Measurements from ENCODE around the gene RGS17. TPM values are rescaled to one million over a fixed set of nuclear protein-coding genes. Genes with fewer than 3 reads are reported as not detected.

Gene RGS17
- total RNA-seq, 3 donors from 2014 or later: 0.29 to 1.8 (median 0.66) TPM

- Histone ChIP-seq H3K4me3 (no peak overlapping the region), H3K27me3 (no peaks in the 10 kb centered on the region), H3K4me1 (no peaks in the 10 kb centered on the region), H3K27ac (no peak overlapping the region), H3K36me3 (no peaks in the 10 kb centered on the region), H3K9me3 (no peaks in the 10 kb centered on the region)
- TF ChIP-seq POLR2AphosphoS5 (IDR thresholded peaks at IDR 0.05): no peak
- DNase-seq (ENCODE audit: low spot score in 2 of 2): no peak
- intact Hi-C loops (cut with DNase I; ENCODE audit: low total_unique reads): no loop called here
These were observed 103.6 kb downstream of the RGS17 start for GRCh38 chr6:153027480-153027879.

- no peaks in the 10 kb centered on the region for H3K36me3 ChIP-seq
- no peak for DNase-seq (ENCODE audit: low spot score in 2 of 2)
- H3K27ac ChIP-seq: no peak overlapping the region
- no peaks in the 10 kb centered on the region for H3K27me3 ChIP-seq
- no peak for TF ChIP-seq POLR2AphosphoS5 (IDR thresholded peaks at IDR 0.05)
- peak in 1 of 3 donors; percentile 8 for TF ChIP-seq CTCF (IDR thresholded peaks at IDR 0.05)
- no peaks in the 10 kb centered on the region for H3K4me1 ChIP-seq
- H3K4me3 ChIP-seq: no peak overlapping the region
- H3K9me3 ChIP-seq: no peaks in the 10 kb centered on the region
- intact Hi-C loops (cut with DNase I; ENCODE audit: low total_unique reads): no loop called here
These were observed 106.4 kb downstream of the RGS17 start for GRCh38 chr6:153024709-153025017.

GRCh38 chr6:153023977-153024708 lies 106.9 kb downstream of the RGS17 start:
- Histone ChIP-seq H3K9me3 (no peaks in the 10 kb centered on the region), H3K36me3 (no peaks in the 10 kb centered on the region), H3K27me3 (no peaks in the 10 kb centered on the region), H3K4me3 (no peak overlapping the region), H3K4me1 (no peaks in the 10 kb centered on the region), H3K27ac (no peak overlapping the region)
- TF ChIP-seq CTCF (IDR thresholded peaks at IDR 0.05): peak; percentile 43 to 57 (median 53)
- no peak for TF ChIP-seq POLR2A (IDR thresholded peaks at IDR 0.05)
- TF ChIP-seq POLR2AphosphoS5 (IDR thresholded peaks at IDR 0.05): no peak
- no peak for DNase-seq (ENCODE audit: low spot score in 2 of 2)
- intact Hi-C loops (cut with DNase I; ENCODE audit: low total_unique reads): no loop called here

- TF ChIP-seq POLR2AphosphoS5 (IDR thresholded peaks at IDR 0.05): no peak
- no peak for TF ChIP-seq CTCF (IDR thresholded peaks at IDR 0.05)
- TF ChIP-seq POLR2A (IDR thresholded peaks at IDR 0.05): no peak
- Histone ChIP-seq H3K27me3 (no peaks in the 10 kb centered on the region), H3K4me3 (no peak overlapping the region), H3K27ac (no peak overlapping the region), H3K4me1 (no peaks in the 10 kb centered on the region), H3K36me3 (no peaks in the 10 kb centered on the region), H3K9me3 (no peaks in the 10 kb centered on the region)
- DNase-seq (ENCODE audit: low spot score in 2 of 2): no peak
- intact Hi-C loops (cut with DNase I; ENCODE audit: low total_unique reads): no loop called here
These were observed 112.7 kb downstream of the RGS17 start for GRCh38 chr6:153018355-153018754.

GRCh38 chr6:153016846-153017245 lies 114.2 kb downstream of the RGS17 start:
- Histone ChIP-seq H3K27ac (no peak overlapping the region), H3K4me1 (no peaks in the 10 kb centered on the region), H3K4me3 (no peak overlapping the region), H3K9me3 (no peaks in the 10 kb centered on the region), H3K27me3 (no peaks in the 10 kb centered on the region), H3K36me3 (no peaks in the 10 kb centered on the region)
- intact Hi-C loops (cut with DNase I; ENCODE audit: low total_unique reads): no loop called here
- no peak for DNase-seq (ENCODE audit: low spot score in 2 of 2)
- TF ChIP-seq POLR2A (IDR thresholded peaks at IDR 0.05) (no peak), CTCF (IDR thresholded peaks at IDR 0.05) (no peak), POLR2AphosphoS5 (IDR thresholded peaks at IDR 0.05) (no peak)

Data from breast epithelium (tissue), 4 donors.